ENCODE results near the gene TBC1D19. TPM values are rescaled to one million over a fixed set of nuclear protein-coding genes. Genes with fewer than 3 reads are reported as not detected.
A peak's percentile ranks its signal among the peaks of the same experiment; 100 is the strongest.

The TBC1D19 gene
- total RNA-seq, 1 donor, result 67.1 TPM

GRCh38 chr4:26732356-26732755 is 148.5 kb downstream of the TBC1D19 start:
- no peak for TF ChIP-seq CTCF (IDR thresholded peaks at IDR 0.05; ENCODE audit: insufficient read depth, low read length)
- no peak overlapping the region for H3K4me3 ChIP-seq (ENCODE audit: low read depth, low read length)
- DNase-seq (ENCODE audit: low read depth), result no peak

GRCh38 chr4:26736621-26737020 is 152.7 kb downstream of the TBC1D19 start:
- no peak for DNase-seq (ENCODE audit: low read depth)

GRCh38 chr4:26737385-26737784 is 153.5 kb downstream of the TBC1D19 start:
- no peak for TF ChIP-seq CTCF (IDR thresholded peaks at IDR 0.05; ENCODE audit: insufficient read depth, low read length)
- no peak for DNase-seq (ENCODE audit: low read depth)
- no peak overlapping the region for H3K4me3 ChIP-seq (ENCODE audit: low read depth, low read length)

More at GRCh38 chr4:26736621-26737020, 152.7 kb downstream of the TBC1D19 start:
- TF ChIP-seq CTCF (IDR thresholded peaks at IDR 0.05; ENCODE audit: insufficient read depth, low read length), result no peak
- no peak overlapping the region for H3K4me3 ChIP-seq (ENCODE audit: low read depth, low read length)

- peak; percentile 83 for DNase-seq (ENCODE audit: low read depth)
- no peak for TF ChIP-seq CTCF (IDR thresholded peaks at IDR 0.05; ENCODE audit: insufficient read depth, low read length)
- H3K4me3 ChIP-seq (ENCODE audit: low read depth, low read length), result no peak overlapping the region
These were observed 157.6 kb downstream of the TBC1D19 start for GRCh38 chr4:26741491-26741871.

- no peak for TF ChIP-seq CTCF (IDR thresholded peaks at IDR 0.05; ENCODE audit: insufficient read depth, low read length)
- no peak for DNase-seq (ENCODE audit: low read depth)
These were observed 162.9 kb downstream of the TBC1D19 start for GRCh38 chr4:26746802-26747213.

GRCh38 chr4:26748811-26749210 is 164.9 kb downstream of the TBC1D19 start:
- no peak overlapping the region for H3K4me3 ChIP-seq (ENCODE audit: low read depth, low read length)
- DNase-seq (ENCODE audit: low read depth), result no peak
- TF ChIP-seq CTCF (IDR thresholded peaks at IDR 0.05; ENCODE audit: insufficient read depth, low read length), result no peak

More at GRCh38 chr4:26746802-26747213, 162.9 kb downstream of the TBC1D19 start:
- no peak overlapping the region for H3K4me3 ChIP-seq (ENCODE audit: low read depth, low read length)

GRCh38 chr4:26749867-26750266 is 166.0 kb downstream of the TBC1D19 start:
- no peak overlapping the region for H3K4me3 ChIP-seq (ENCODE audit: low read depth, low read length)
- no peak for DNase-seq (ENCODE audit: low read depth)
- no peak for TF ChIP-seq CTCF (IDR thresholded peaks at IDR 0.05; ENCODE audit: insufficient read depth, low read length)

All from fibroblast of the aortic adventitia (primary cell).